HTERT RPE-1 (cell line): ENCODE data around the gene PTPN3.

Experiments
- in situ Hi-C: fragments of 300-500 bp; cut with MboI; formaldehyde crosslinking; loops from 4 replicates; pipeline ENCODE4 v1.14.3; 2020; ENCODE audit warnings: low sequenced_read_pairs

Gene PTPN3

GRCh38 chr9:109507421-109507838 lies 9.3 kb upstream of the PTPN3 start:
- in situ Hi-C loops = no loop called here

- in situ Hi-C loops = no loop called here
These were observed 8.1 kb upstream of the PTPN3 start for GRCh38 chr9:109506097-109506712.

- in situ Hi-C loops = no loop called here
These were observed 6.6 kb upstream of the PTPN3 start for GRCh38 chr9:109504689-109505088.

- in situ Hi-C loops = no loop called here
These were observed 2.4 kb upstream of the PTPN3 start for GRCh38 chr9:109500421-109500974.

GRCh38 chr9:109499631-109500410 lies 1.7 kb upstream of the PTPN3 start:
- in situ Hi-C loops = no loop called here

- in situ Hi-C loops = no loop called here
These were observed 1.1 kb upstream of the PTPN3 start for GRCh38 chr9:109499093-109499630.

- in situ Hi-C loops = no loop called here
These were observed 617 bp downstream of the PTPN3 start for GRCh38 chr9:109497226-109498153.

GRCh38 chr9:109496841-109497225 lies 1.3 kb downstream of the PTPN3 start:
- in situ Hi-C loops = no loop called here

GRCh38 chr9:109496218-109496617 lies 1.9 kb downstream of the PTPN3 start:
- in situ Hi-C loops = no loop called here

- in situ Hi-C loops = no loop called here
These were observed 4.5 kb downstream of the PTPN3 start for GRCh38 chr9:109493648-109494047.

GRCh38 chr9:109491590-109491989 lies 6.5 kb downstream of the PTPN3 start:
- in situ Hi-C loops = no loop called here

- in situ Hi-C loops = no loop called here
These were observed 9.2 kb downstream of the PTPN3 start for GRCh38 chr9:109488791-109489492.

GRCh38 chr9:109488351-109488750 lies 9.8 kb downstream of the PTPN3 start:
- in situ Hi-C loops = no loop called here

GRCh38 chr9:109487247-109487646 lies 10.9 kb downstream of the PTPN3 start:
- in situ Hi-C loops = no loop called here

- in situ Hi-C loops = no loop called here
These were observed 14.2 kb downstream of the PTPN3 start for GRCh38 chr9:109483744-109484429.

- in situ Hi-C loops = no loop called here
These were observed 15.7 kb downstream of the PTPN3 start for GRCh38 chr9:109482391-109482916.

GRCh38 chr9:109481856-109482255 lies 16.3 kb downstream of the PTPN3 start:
- in situ Hi-C loops = no loop called here

GRCh38 chr9:109479822-109480221 lies 18.3 kb downstream of the PTPN3 start:
- in situ Hi-C loops = no loop called here

- in situ Hi-C loops = no loop called here
These were observed 19.3 kb downstream of the PTPN3 start for GRCh38 chr9:109478665-109479380.
